Neural crest cell (in vitro differentiated cells): ENCODE data around the gene PLEKHA6. TPM values are rescaled to one million over a fixed set of nuclear protein-coding genes. Genes with fewer than 3 reads are reported as not detected.

Source experiments
- DNase-seq: peaks from one replicate; pipeline ENCODE4 v3.0.0; 2021; ENCODE audit warnings: low read depth, mixed read lengths, low spot score
- H3K27ac Mint-ChIP-seq: one replicate; pipeline ENCODE4 v1.8.0; 2021; ENCODE audit warnings: mild to moderate bottlenecking, mixed read lengths; ENCODE audit not compliant: unreplicated experiment
- H3K27me3 Mint-ChIP-seq: 2 replicates; pipeline ENCODE4 v1.8.0; 2021; ENCODE audit warnings: low read depth, mild to moderate bottlenecking, mixed read lengths
- H3K36me3 Mint-ChIP-seq: 2 replicates; pipeline ENCODE4 v1.8.0; 2021; ENCODE audit warnings: low read depth, mild to moderate bottlenecking, mixed read lengths
- H3K4me1 Mint-ChIP-seq: 2 replicates; pipeline ENCODE4 v1.8.0; 2021; ENCODE audit warnings: mixed read lengths
- H3K4me3 Mint-ChIP-seq: one replicate; pipeline ENCODE4 v1.8.0; 2021; ENCODE audit warnings: mild to moderate bottlenecking, mixed read lengths
- H3K9me3 Mint-ChIP-seq: 2 replicates; pipeline ENCODE4 v1.8.0; 2021; ENCODE audit warnings: mixed read lengths
- CTCF ChIP-seq: fragments of 200-600 bp; sonication (generic); conservative IDR thresholded peaks from 2 replicates; pipeline ENCODE4 v1.5.0; 2021; ENCODE audit warnings: antibody characterized with exemption, mild to moderate bottlenecking
- total RNA-seq: library from RNA; stranded (reverse); gene quantifications from 2 replicates; pipeline ENCODE4 v1.2.1, GENCODE V29; 2021

The PLEKHA6 gene
- total RNA-seq, 1 donor from 2014 or later: 4.5 TPM

GRCh38 chr1:204178487-204179281, 181.0 kb downstream of the PLEKHA6 start:
- Mint-ChIP-seq H3K27me3 (peaks cover 44% of the 10 kb centered on the region), H3K9me3 (no peaks in the 10 kb centered on the region), H3K36me3 (no peaks in the 10 kb centered on the region), H3K4me3 (no peak overlapping the region), H3K27ac (no peak overlapping the region), H3K4me1 (no peaks in the 10 kb centered on the region)
- DNase-seq: no peak
- TF ChIP-seq CTCF: no peak

GRCh38 chr1:204177133-204177532, 182.6 kb downstream of the PLEKHA6 start:
- H3K27me3 Mint-ChIP-seq: peaks cover 49% of the 10 kb centered on the region
- no peak for DNase-seq
- no peaks in the 10 kb centered on the region for H3K36me3 Mint-ChIP-seq

GRCh38 chr1:204176049-204176448, 183.7 kb downstream of the PLEKHA6 start:
- no peaks in the 10 kb centered on the region for H3K36me3 Mint-ChIP-seq
- no peak overlapping the region for H3K27ac Mint-ChIP-seq
- no peaks in the 10 kb centered on the region for H3K9me3 Mint-ChIP-seq
- TF ChIP-seq CTCF: no peak
- DNase-seq: no peak
- no peaks in the 10 kb centered on the region for H3K4me1 Mint-ChIP-seq
- H3K27me3 Mint-ChIP-seq: peaks cover 46% of the 10 kb centered on the region
- H3K4me3 Mint-ChIP-seq: no peak overlapping the region

More at GRCh38 chr1:204177133-204177532, 182.6 kb downstream of the PLEKHA6 start:
- no peak overlapping the region for H3K27ac Mint-ChIP-seq
- H3K4me3 Mint-ChIP-seq: no peak overlapping the region
- no peaks in the 10 kb centered on the region for H3K4me1 Mint-ChIP-seq
- TF ChIP-seq CTCF: no peak
- no peaks in the 10 kb centered on the region for H3K9me3 Mint-ChIP-seq

DNA sequence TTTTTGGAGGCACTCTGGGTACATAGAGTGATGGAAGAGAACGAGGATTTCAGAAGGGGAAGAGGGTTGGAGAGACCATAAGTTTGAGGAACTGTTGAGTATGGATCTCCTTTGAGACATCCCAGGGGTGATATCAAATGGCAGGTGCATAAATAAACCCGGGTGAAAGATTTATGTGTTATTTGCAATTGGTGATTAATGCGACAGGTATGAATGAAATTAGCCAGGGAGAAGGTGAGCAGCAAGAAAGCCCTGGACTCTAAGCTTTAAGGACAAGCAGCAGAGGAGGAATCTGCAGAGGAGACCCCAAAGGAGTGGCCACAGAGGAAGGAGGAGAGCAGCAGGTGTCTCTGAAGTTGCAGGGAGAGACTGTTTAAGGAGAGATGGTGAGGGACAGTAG, 184.8 kb downstream of the PLEKHA6 start:
- Mint-ChIP-seq H3K4me3 (no peak overlapping the region), H3K27me3 (peaks cover 38% of the 10 kb centered on the region), H3K36me3 (no peaks in the 10 kb centered on the region), H3K4me1 (no peaks in the 10 kb centered on the region), H3K9me3 (peaks cover under 1% of the 10 kb centered on the region), H3K27ac (no peak overlapping the region)
- TF ChIP-seq CTCF: no peak
- no peak for DNase-seq

DNA sequence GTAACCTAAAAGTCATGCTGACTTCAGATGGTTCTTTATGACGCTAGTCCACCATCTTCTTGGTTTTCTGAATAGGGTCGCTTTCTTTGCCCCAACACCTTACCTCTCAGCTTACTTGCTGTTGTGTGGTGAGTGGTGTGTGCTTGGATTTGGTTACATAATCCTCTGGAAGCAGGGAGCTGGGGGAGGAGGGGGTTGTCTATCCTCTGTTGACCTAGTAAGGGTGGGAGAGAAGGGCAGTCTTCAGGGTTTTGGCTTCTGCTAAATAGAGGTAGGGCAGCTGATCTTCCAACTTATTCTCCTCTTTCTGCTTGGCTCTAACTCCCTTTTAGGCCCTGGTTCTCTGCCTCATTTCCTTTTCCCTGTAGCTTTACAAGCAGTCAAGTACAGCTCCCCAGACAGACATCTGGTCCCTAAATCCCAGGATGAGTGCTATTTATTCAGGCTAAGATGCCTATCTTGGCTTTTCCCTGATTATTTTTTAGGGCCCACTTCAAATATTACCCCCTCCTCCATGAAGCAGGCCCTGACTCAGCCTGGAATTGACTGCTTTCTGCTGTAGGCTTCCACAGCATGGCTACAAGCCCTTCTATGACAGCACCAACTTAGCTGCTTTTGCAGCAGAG, 187.2 kb downstream of the PLEKHA6 start:
- Mint-ChIP-seq H3K36me3 (no peaks in the 10 kb centered on the region), H3K9me3 (peaks cover 4% of the 10 kb centered on the region), H3K4me3 (no peak overlapping the region), H3K27me3 (peaks cover 26% of the 10 kb centered on the region), H3K4me1 (no peaks in the 10 kb centered on the region), H3K27ac (no peak overlapping the region)
- DNase-seq: no peak
- TF ChIP-seq CTCF: no peak
